ENCODE measurements around the gene SLU7. TPM values are rescaled to one million over a fixed set of nuclear protein-coding genes. Genes with fewer than 3 reads are reported as not detected.

The SLU7 gene
- total RNA-seq, 1 experiment from 2014 or later = 75.3 TPM

DNA sequence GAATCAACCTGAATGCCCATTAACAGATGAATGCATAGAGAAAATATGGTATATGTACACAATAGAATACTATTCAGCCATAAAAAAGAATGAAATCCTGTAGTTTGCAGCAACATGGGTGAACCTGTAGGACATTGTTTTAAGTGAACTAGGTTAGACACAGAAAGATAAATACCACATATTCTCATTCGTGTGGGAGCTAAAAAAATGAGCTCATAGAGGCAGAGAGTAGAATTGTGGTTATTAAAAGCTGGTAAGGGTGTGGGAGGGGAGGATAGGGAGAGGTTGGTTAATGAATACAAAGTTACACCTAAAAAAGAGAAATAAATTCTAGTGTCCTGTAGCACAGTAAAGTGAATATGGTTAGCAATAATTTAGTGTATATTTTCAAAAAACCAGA, 26.3 kb upstream of the SLU7 start:
- POLR2A ChIA-PET (ENCODE audit: unreplicated experiment) = no interaction called here
- Histone ChIP-seq H3K27me3 (ENCODE audit: insufficient read depth, low read depth) (no peaks in the 10 kb centered on the region), H3F3A (ENCODE audit: insufficient read depth, low read depth) (no peaks in the 10 kb centered on the region), H3K4me3 (no peak overlapping the region), H3K9me2 (ENCODE audit: insufficient read depth) (no peaks in the 10 kb centered on the region), H3K79me2 (ENCODE audit: low read depth) (no peaks in the 10 kb centered on the region), H3K4me1 (replicated peaks; ENCODE audit: insufficient read depth) (no peaks in the 10 kb centered on the region), H3K36me3 (ENCODE audit: low read depth) (no peaks in the 10 kb centered on the region), H2AFZ (no peak overlapping the region), H3K27ac (no peak overlapping the region), H4K20me1 (ENCODE audit: insufficient read depth) (no peaks in the 10 kb centered on the region), H3K9me3 (ENCODE audit: insufficient read depth, low read depth) (no peaks in the 10 kb centered on the region), H3K4me2 (no peak overlapping the region)
- no TSS peak for BruUV-seq (replicated peaks)
- CTCF ChIA-PET = no interaction called here
- no peak for DNase-seq
- TF ChIP-seq, protein P1, sequence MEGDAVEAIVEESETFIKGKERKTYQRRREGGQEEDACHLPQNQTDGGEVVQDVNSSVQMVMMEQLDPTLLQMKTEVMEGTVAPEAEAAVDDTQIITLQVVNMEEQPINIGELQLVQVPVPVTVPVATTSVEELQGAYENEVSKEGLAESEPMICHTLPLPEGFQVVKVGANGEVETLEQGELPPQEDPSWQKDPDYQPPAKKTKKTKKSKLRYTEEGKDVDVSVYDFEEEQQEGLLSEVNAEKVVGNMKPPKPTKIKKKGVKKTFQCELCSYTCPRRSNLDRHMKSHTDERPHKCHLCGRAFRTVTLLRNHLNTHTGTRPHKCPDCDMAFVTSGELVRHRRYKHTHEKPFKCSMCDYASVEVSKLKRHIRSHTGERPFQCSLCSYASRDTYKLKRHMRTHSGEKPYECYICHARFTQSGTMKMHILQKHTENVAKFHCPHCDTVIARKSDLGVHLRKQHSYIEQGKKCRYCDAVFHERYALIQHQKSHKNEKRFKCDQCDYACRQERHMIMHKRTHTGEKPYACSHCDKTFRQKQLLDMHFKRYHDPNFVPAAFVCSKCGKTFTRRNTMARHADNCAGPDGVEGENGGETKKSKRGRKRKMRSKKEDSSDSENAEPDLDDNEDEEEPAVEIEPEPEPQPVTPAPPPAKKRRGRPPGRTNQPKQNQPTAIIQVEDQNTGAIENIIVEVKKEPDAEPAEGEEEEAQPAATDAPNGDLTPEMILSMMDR (conservative IDR thresholded peaks at IDR 0.05) = no peak
- TF ChIP-seq EZH2 (IDR thresholded peaks at IDR 0.05; ENCODE audit: low read depth) = no peak
- intact Hi-C loops (cut with micrococcal nuclease; ENCODE audit: unreplicated experiment) = no loop called here

DNA sequence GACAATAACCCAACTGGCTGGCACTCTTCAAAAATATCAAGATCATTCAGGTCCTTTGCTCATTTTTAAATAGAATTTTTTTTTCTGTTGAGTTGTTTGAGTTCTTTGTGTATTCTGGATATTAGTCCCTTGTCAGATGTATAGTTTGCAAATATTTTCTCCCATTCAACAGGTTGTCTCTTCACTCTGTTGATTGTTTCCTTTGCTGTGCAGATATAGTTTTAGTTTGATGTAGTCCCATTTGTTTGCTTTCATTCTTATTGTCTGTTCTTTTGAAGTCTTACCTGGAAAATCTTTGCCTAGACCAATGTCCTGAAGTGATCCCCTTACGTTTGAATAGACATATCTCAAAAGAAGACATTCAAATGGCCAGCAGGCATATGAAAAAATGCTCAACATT, 25.5 kb upstream of the SLU7 start:
- Histone ChIP-seq H3K79me2 (ENCODE audit: low read depth) (no peaks in the 10 kb centered on the region), H4K20me1 (ENCODE audit: insufficient read depth) (no peaks in the 10 kb centered on the region), H3K4me2 (no peak overlapping the region), H3K9me3 (ENCODE audit: insufficient read depth, low read depth) (no peaks in the 10 kb centered on the region), H3K9me2 (ENCODE audit: insufficient read depth) (no peaks in the 10 kb centered on the region), H3K36me3 (ENCODE audit: low read depth) (no peaks in the 10 kb centered on the region), H2AFZ (no peak overlapping the region), H3K27me3 (ENCODE audit: insufficient read depth, low read depth) (no peaks in the 10 kb centered on the region), H3F3A (ENCODE audit: insufficient read depth, low read depth) (no peaks in the 10 kb centered on the region), H3K27ac (no peak overlapping the region), H3K4me3 (no peak overlapping the region), H3K4me1 (replicated peaks; ENCODE audit: insufficient read depth) (no peaks in the 10 kb centered on the region)
- no TSS peak for BruUV-seq (replicated peaks)
- intact Hi-C loops (cut with micrococcal nuclease; ENCODE audit: unreplicated experiment) = no loop called here
- no peak for DNase-seq
- TF ChIP-seq, protein P1 (conservative IDR thresholded peaks at IDR 0.05) = no peak
- TF ChIP-seq EZH2 (IDR thresholded peaks at IDR 0.05; ENCODE audit: low read depth) = no peak
- POLR2A ChIA-PET (ENCODE audit: unreplicated experiment) = no interaction called here
- CTCF ChIA-PET = no interaction called here

DNA sequence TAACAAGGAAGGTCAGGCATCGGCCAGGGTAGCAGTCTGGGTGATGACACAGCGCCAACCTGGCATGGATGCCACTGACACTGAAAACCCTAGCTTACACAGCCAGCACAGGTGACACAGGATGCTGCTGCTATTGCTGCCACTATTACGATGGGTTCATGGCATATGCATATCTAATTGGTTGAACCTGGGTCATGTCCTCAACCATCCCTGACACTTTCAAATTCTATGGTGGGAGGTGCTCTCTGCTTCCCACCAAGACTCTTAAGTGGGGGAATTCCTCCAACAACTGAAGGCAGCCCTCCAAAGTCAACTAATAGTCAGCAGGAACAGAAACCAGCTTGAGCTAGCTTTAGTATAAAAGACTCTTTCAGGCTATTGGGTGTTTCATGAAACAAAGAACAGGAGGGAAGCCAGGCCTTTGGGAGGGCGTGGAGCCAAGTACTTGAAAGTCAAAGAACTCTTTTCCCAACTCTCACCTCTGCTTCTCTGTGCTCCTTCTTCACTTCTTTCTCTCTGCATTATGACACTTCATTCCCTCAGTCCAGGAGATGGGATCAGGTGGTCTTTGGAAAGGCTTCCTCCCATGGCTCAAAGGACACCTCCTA, 24.0 kb upstream of the SLU7 start:
- H3K27ac ChIP-seq = no peak overlapping the region
- no peak for TF ChIP-seq EZH2 (IDR thresholded peaks at IDR 0.05; ENCODE audit: low read depth)
- TF ChIP-seq, protein P1 (conservative IDR thresholded peaks at IDR 0.05) = no peak
- no peaks in the 10 kb centered on the region for H3K27me3 ChIP-seq (ENCODE audit: insufficient read depth, low read depth)
- intact Hi-C loops (cut with micrococcal nuclease; ENCODE audit: unreplicated experiment) = no loop called here
- H3K4me3 ChIP-seq = no peak overlapping the region
- no peak overlapping the region for H2AFZ ChIP-seq
- H3K79me2 ChIP-seq (ENCODE audit: low read depth) = no peaks in the 10 kb centered on the region
- H3K36me3 ChIP-seq (ENCODE audit: low read depth) = no peaks in the 10 kb centered on the region
- H4K20me1 ChIP-seq (ENCODE audit: insufficient read depth) = no peaks in the 10 kb centered on the region
- no peaks in the 10 kb centered on the region for H3K9me2 ChIP-seq (ENCODE audit: insufficient read depth)
- H3K4me1 ChIP-seq (replicated peaks; ENCODE audit: insufficient read depth) = peaks cover 6% of the 10 kb centered on the region; the same call in 1 of the 2 replicates
- no peaks in the 10 kb centered on the region for H3F3A ChIP-seq (ENCODE audit: insufficient read depth, low read depth)
- H3K4me2 ChIP-seq = no peak overlapping the region
- CTCF ChIA-PET = no interaction called here
- no peaks in the 10 kb centered on the region for H3K9me3 ChIP-seq (ENCODE audit: insufficient read depth, low read depth)
- DNase-seq = no peak
- BruUV-seq (replicated peaks) = no TSS peak
- POLR2A ChIA-PET (ENCODE audit: unreplicated experiment) = no interaction called here

Measured in PC-9 (cell line).